Upper lobe of left lung (tissue), 6 donors: ENCODE results near the gene IL13. TPM values are rescaled to one million over a fixed set of nuclear protein-coding genes. Genes with fewer than 3 reads are reported as not detected.

Source experiments
- ATAC-seq, 2 donors: fragments of 200-7000 bp; cut with Tn5 transposase; one replicate each; pipeline ENCODE4 v1.9.1; 2022; ENCODE audit warnings: mild to moderate bottlenecking in 2 of 2, moderate library complexity in 2 of 2; ENCODE audit not compliant: low FRiP score in 2 of 2
- DNase-seq, 2 donors: peaks; one replicate each; pipeline ENCODE4 v3.0.0-alpha.2; 2019 to 2020
- H3K27ac ChIP-seq, 4 donors: fragments of 200-600 bp; sonication (generic); one replicate each; pipeline ENCODE4 v1.5.1; 2016 to 2019
- H3K27me3 ChIP-seq, 4 donors: fragments of 200-600 bp; sonication (generic); one replicate each; pipeline ENCODE4 v1.5.1; 2017 to 2019
- H3K36me3 ChIP-seq, 4 donors: fragments of 200-600 bp; sonication (generic); one replicate each; pipeline ENCODE4 v1.5.1; 2016 to 2019
- H3K4me1 ChIP-seq, 4 donors: fragments of 200-600 bp; sonication (generic); one replicate each; pipeline ENCODE4 v1.5.1; 2018 to 2019
- H3K4me3 ChIP-seq, 4 donors: fragments of 200-600 bp; sonication (generic); one replicate each; pipeline ENCODE4 v1.5.1; 2017 to 2019; ENCODE audit warnings: mild to moderate bottlenecking in 2 of 4, moderate library complexity in 1 of 4
- H3K9me3 ChIP-seq, 4 donors: fragments of 200-600 bp; sonication (generic); one replicate each; pipeline ENCODE4 v1.5.1; 2018 to 2019
- EP300 ChIP-seq, 4 donors: sonication (generic); formaldehyde crosslinking; IDR thresholded peaks; one replicate each; pipeline ENCODE4 v1.5.1; 2017; ENCODE audit warnings: antibody characterized with exemption in 4 of 4, control low read depth in 2 of 4
- POLR2A ChIP-seq, 4 donors: fragments of 450-650 bp; IDR thresholded peaks; one replicate each; pipeline ENCODE4 v1.5.1; 2016 to 2017; ENCODE audit warnings: antibody characterized with exemption in 4 of 4, mild to moderate bottlenecking in 2 of 4
- POLR2AphosphoS5 ChIP-seq, 2 donors: sonication (generic); formaldehyde crosslinking; IDR thresholded peaks; one replicate each; pipeline ENCODE4 v1.5.1; 2017; ENCODE audit warnings: antibody characterized with exemption in 2 of 2
- WGBS, 2 donors: methylation state at CpG; one replicate each; pipeline ENCODE4 v1.1.5; 2017 to 2018; 5-methylcytosine and 5-hydroxymethylcytosine counted together
- total RNA-seq, 6 donors: library from RNA; depleted of rRNA in 4 of 6; stranded (reverse); fragments of >200 nt in 4 of 6; gene quantifications; one replicate each; pipeline versions ENCODE4 v1.1.0 to v1.2.1, GENCODE V29; 2016 to 2021
- TF ChIP-seq, protein P1 (sequence below), 6 experiments: fragments of 450-650 bp in 4 of 6; fragments of 200-600 bp in 2 of 6; sonication (generic) in 2 of 6; IDR thresholded peaks; one replicate each; pipeline ENCODE4 v1.5.1; 2016 to 2019; ENCODE audit warnings: antibody characterized with exemption in 6 of 6
- donor health status: DM: no; HTN: no; CAD: no; lungs with moderate emphysema.
- donor health status: DM: no; HTN: yes; CAD: no; lungs with severe emphysema.

Gene IL13
- total RNA-seq, 6 donors from 2014 or later = 0.49 to 1.0 TPM; not detected in 4

DNA sequence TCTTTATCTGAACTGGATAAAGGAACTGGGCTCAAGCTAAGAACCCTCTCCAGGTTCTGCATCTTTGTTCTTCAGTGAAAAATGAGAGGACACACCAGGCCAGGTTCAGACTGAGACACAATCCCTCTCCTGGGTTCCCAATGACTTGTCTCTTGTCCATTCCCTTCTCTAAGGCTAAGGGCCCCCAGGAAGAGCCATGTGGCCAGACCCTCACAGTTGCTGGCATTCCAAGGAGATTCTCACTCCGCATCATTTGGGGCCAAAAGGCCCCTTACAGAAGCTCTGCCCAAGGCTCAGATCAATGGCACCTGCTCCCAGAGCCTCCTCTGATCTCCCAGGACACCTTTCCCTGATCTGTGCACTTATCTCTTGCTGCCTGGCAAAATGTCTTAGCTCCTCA lies 20.8 kb downstream of the IL13 start:
- H3K27ac ChIP-seq = no peak overlapping the region
- no peaks in the 10 kb centered on the region for H3K36me3 ChIP-seq
- DNase-seq (no peak), ATAC-seq (no peak)
- H3K4me3 ChIP-seq = no peak overlapping the region
- no peak for TF ChIP-seq POLR2AphosphoS5 (IDR thresholded peaks at IDR 0.05)
- TF ChIP-seq, protein P1, sequence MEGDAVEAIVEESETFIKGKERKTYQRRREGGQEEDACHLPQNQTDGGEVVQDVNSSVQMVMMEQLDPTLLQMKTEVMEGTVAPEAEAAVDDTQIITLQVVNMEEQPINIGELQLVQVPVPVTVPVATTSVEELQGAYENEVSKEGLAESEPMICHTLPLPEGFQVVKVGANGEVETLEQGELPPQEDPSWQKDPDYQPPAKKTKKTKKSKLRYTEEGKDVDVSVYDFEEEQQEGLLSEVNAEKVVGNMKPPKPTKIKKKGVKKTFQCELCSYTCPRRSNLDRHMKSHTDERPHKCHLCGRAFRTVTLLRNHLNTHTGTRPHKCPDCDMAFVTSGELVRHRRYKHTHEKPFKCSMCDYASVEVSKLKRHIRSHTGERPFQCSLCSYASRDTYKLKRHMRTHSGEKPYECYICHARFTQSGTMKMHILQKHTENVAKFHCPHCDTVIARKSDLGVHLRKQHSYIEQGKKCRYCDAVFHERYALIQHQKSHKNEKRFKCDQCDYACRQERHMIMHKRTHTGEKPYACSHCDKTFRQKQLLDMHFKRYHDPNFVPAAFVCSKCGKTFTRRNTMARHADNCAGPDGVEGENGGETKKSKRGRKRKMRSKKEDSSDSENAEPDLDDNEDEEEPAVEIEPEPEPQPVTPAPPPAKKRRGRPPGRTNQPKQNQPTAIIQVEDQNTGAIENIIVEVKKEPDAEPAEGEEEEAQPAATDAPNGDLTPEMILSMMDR (IDR thresholded peaks at IDR 0.05) = no peak
- H3K9me3 ChIP-seq = no peaks in the 10 kb centered on the region
- H3K27me3 ChIP-seq = no peaks in the 10 kb centered on the region
- 100% methylated on average over 1 of the region's 1 CpG; no CpG with 5 or more reads in 1 of the 2 donors for WGBS, 2 donors
- H3K4me1 ChIP-seq = peaks cover 4 to 11% (median 6%) of the 10 kb centered on the region in 4 donors

DNA sequence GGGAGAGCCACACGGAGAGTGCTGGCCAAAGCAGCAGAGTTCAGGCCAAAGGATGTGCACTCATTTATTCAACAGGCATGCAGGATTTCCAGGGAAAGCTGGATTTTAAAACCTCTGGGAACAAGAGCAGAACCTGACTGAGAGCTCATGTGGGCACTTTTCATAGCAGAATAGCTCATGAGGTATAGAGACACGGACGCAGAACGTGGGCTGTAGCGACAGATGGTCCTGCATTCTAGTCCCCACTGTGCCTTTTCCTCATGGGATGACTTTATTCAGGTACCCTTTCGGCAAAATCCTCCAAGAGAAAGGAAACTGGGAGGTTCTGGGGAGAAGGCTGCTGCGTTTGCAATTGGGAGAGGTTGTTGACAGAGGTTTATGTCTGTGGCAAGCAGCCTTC lies 21.2 kb downstream of the IL13 start:
- WGBS, 2 donors = 92 to 93% methylated on average over 7 of the region's 7 CpGs
- peaks cover 4 to 11% (median 6%) of the 10 kb centered on the region in 4 donors for H3K4me1 ChIP-seq
- H3K36me3 ChIP-seq = no peaks in the 10 kb centered on the region
- ATAC-seq = no peak
- H3K27ac ChIP-seq = no peak overlapping the region
- no peak for DNase-seq
- TF ChIP-seq POLR2A (IDR thresholded peaks at IDR 0.05) (no peak), POLR2AphosphoS5 (IDR thresholded peaks at IDR 0.05) (no peak), EP300 (IDR thresholded peaks at IDR 0.05) (no peak)
- TF ChIP-seq, protein P1 (IDR thresholded peaks at IDR 0.05) = no peak
- H3K9me3 ChIP-seq = no peaks in the 10 kb centered on the region
- no peak overlapping the region for H3K4me3 ChIP-seq
- no peaks in the 10 kb centered on the region for H3K27me3 ChIP-seq

DNA sequence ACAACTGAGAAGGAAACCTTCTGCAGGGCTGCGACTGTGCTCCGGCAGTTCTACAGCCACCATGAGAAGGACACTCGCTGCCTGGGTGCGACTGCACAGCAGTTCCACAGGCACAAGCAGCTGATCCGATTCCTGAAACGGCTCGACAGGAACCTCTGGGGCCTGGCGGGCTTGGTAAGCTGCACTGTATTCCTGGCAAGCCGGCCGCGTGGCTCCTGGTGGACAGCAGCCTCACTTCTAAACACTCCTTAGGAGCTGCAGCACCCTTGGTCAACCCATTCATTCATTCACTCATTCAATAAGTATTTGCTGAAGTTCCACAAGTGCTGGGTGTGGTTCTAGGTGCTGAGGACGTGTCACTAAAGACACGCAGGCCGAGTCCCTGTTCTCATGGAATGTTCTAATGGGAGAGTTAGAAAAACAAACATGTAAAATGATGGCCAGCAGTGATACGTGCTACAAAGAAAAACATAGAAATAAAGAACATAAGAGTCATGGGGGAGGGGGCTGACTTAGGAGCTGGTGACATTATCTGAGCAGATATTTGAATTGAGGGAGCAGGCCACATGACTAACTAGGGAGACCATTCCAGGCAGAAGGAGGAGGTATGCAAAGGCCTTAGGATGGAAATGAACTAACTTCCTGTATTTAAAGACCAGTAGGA lies 21.9 kb downstream of the IL13 start:
- Histone ChIP-seq H3K27me3 (no peaks in the 10 kb centered on the region), H3K4me1 (peaks cover 3 to 8% (median 5%) of the 10 kb centered on the region in 4 donors), H3K36me3 (no peaks in the 10 kb centered on the region), H3K4me3 (no peak overlapping the region), H3K9me3 (no peaks in the 10 kb centered on the region), H3K27ac (no peak overlapping the region)
- TF ChIP-seq, protein P1 (IDR thresholded peaks at IDR 0.05) = no peak
- no peak for TF ChIP-seq POLR2AphosphoS5 (IDR thresholded peaks at IDR 0.05)
- TF ChIP-seq POLR2A (IDR thresholded peaks at IDR 0.05) = no peak
- no peak for TF ChIP-seq EP300 (IDR thresholded peaks at IDR 0.05)
- WGBS, 2 donors = 91 to 92% methylated on average over 4 to 12 of the region's 15 CpGs
- no peak for DNase-seq
- ATAC-seq = no peak

DNA sequence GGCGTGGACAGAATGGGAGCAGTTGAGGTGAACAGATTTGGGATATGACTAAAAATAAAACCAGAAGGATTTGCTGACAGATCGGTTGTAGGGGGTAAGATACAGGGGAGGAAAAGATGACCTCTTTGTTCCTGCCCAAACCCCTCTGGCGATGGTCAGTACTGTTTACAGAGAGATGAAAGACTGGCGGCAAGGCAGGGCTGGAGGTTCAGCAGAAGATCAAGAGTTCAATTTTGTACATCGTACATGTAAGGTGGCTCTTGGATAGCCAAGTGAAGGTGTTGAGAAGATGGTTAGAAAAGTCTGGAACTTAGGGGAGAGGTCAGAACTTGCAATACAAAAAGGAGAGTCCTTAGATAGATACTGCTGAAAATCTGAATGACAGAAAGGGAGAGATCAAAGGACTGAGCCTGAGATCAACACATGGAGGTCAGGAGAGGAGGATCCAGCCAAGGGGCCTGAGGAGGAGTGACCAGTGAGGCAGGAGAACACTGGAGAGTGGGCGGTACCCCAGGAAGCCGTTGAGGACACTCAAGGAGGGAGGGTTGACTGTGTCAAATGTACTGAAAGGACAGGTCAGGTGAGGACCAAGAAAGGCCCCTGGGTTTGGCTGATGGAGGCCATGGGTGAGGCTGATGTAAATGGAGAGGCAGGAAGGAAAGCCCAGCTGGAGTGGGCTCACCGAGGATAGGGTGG lies 23.0 kb downstream of the IL13 start:
- no peak overlapping the region for H3K4me3 ChIP-seq
- H3K27ac ChIP-seq = no peak overlapping the region
- no peaks in the 10 kb centered on the region for H3K9me3 ChIP-seq
- ATAC-seq (no peak), DNase-seq (no peak)
- H3K4me1 ChIP-seq = peaks cover 0 to 6% (median 3%) of the 10 kb centered on the region in 4 donors
- no peaks in the 10 kb centered on the region for H3K36me3 ChIP-seq
- no peaks in the 10 kb centered on the region for H3K27me3 ChIP-seq
- TF ChIP-seq EP300 (IDR thresholded peaks at IDR 0.05) = no peak
- TF ChIP-seq POLR2AphosphoS5 (IDR thresholded peaks at IDR 0.05) = no peak
- TF ChIP-seq POLR2A (IDR thresholded peaks at IDR 0.05) = no peak
- TF ChIP-seq, protein P1 (IDR thresholded peaks at IDR 0.05) = no peak
- 81 to 87% methylated on average over 7 to 8 of the region's 8 CpGs for WGBS, 2 donors
